ENCODE data around the gene ZNF593.

ZNF593 gene

GRCh38 chr1:26132834-26133167, 36.9 kb upstream of the ZNF593 start:
- TF ChIP-seq ZBTB7A (IDR thresholded peaks at IDR 0.05; ENCODE audit: low read depth) (no peak), RAD21 (IDR thresholded peaks at IDR 0.05; ENCODE audit: low read depth) (no peak), YY1 (IDR thresholded peaks at IDR 0.05; ENCODE audit: low read depth) (no peak), EGR1 (IDR thresholded peaks at IDR 0.05) (no peak), MAX (IDR thresholded peaks at IDR 0.05) (no peak), TAF1 (IDR thresholded peaks at IDR 0.05; ENCODE audit: low read depth) (no peak), USF1 (IDR thresholded peaks at IDR 0.05) (no peak), EP300 (IDR thresholded peaks at IDR 0.05; ENCODE audit: borderline replicate concordance) (no peak), FOXM1 (IDR thresholded peaks at IDR 0.05; ENCODE audit: borderline replicate concordance, low read depth) (no peak), CREB1 (IDR thresholded peaks at IDR 0.05; ENCODE audit: low read depth) (no peak)
- TF ChIP-seq, protein P1, sequence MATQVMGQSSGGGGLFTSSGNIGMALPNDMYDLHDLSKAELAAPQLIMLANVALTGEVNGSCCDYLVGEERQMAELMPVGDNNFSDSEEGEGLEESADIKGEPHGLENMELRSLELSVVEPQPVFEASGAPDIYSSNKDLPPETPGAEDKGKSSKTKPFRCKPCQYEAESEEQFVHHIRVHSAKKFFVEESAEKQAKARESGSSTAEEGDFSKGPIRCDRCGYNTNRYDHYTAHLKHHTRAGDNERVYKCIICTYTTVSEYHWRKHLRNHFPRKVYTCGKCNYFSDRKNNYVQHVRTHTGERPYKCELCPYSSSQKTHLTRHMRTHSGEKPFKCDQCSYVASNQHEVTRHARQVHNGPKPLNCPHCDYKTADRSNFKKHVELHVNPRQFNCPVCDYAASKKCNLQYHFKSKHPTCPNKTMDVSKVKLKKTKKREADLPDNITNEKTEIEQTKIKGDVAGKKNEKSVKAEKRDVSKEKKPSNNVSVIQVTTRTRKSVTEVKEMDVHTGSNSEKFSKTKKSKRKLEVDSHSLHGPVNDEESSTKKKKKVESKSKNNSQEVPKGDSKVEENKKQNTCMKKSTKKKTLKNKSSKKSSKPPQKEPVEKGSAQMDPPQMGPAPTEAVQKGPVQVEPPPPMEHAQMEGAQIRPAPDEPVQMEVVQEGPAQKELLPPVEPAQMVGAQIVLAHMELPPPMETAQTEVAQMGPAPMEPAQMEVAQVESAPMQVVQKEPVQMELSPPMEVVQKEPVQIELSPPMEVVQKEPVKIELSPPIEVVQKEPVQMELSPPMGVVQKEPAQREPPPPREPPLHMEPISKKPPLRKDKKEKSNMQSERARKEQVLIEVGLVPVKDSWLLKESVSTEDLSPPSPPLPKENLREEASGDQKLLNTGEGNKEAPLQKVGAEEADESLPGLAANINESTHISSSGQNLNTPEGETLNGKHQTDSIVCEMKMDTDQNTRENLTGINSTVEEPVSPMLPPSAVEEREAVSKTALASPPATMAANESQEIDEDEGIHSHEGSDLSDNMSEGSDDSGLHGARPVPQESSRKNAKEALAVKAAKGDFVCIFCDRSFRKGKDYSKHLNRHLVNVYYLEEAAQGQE (IDR thresholded peaks at IDR 0.05; ENCODE audit: low read depth) = no peak

DNA sequence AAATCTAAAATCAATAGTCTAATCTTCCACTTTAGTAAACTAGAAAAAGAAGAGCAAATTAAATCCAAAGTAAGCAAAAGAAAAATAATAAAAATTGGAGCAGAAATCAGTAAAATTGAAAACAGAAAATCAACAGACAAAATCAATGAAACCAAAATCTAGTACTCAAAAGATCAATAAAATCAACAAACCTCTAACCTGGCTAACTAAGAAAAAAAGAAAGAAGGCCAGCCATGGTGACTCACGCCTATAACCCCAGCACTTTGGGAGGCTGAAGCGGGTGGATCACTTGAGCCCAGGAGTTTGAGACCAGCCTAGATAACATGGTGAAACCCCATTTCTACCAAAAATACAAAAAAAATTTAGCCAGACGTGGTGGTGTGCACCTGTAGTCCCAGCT, 35.2 kb upstream of the ZNF593 start:
- no peak for TF ChIP-seq NFIC (IDR thresholded peaks at IDR 0.05)

DNA sequence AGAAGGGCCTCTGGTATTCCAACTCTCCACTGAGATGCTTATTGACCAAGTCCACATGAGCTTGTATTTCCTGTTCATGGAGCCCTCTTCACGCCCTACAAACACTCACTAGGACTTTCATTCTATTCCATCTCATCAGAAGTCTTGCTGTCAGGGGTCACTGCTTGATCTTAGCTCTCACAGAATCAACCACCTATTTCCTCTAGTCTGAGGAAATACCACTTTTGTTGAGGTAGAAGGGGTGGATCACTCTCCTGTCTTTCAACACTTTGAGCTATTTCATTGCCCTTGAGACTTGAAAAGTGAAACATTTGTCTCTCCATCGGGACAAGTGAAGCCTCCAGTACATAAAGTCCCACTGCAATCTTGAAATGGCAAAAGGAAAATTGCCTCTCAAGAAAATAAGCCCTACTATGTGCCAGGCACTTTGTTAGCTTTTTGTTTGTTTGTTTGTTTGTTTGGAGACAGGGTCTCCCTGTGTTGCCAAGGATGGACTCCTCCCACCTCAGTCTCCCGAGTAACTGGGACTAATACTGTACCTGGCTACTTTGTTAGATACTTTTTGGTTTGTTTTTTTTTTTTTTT, 30.6 kb upstream of the ZNF593 start:
- TF ChIP-seq EGR1 (IDR thresholded peaks at IDR 0.05) (no peak), CREB1 (IDR thresholded peaks at IDR 0.05; ENCODE audit: low read depth) (no peak), TEAD4 (IDR thresholded peaks at IDR 0.05) (no peak), CEBPB (IDR thresholded peaks at IDR 0.05) (no peak), EP300 (IDR thresholded peaks at IDR 0.05; ENCODE audit: borderline replicate concordance) (no peak), YY1 (IDR thresholded peaks at IDR 0.05; ENCODE audit: low read depth) (no peak), ZBTB7A (IDR thresholded peaks at IDR 0.05; ENCODE audit: low read depth) (no peak), TCF12 (IDR thresholded peaks at IDR 0.05; ENCODE audit: low read depth) (no peak), NFIC (IDR thresholded peaks at IDR 0.05) (no peak), FOXM1 (IDR thresholded peaks at IDR 0.05; ENCODE audit: borderline replicate concordance, low read depth) (no peak), MAX (IDR thresholded peaks at IDR 0.05) (no peak), USF1 (IDR thresholded peaks at IDR 0.05) (no peak), RAD21 (IDR thresholded peaks at IDR 0.05; ENCODE audit: low read depth) (no peak)
- TF ChIP-seq, protein P1 (IDR thresholded peaks at IDR 0.05; ENCODE audit: low read depth) = no peak

DNA sequence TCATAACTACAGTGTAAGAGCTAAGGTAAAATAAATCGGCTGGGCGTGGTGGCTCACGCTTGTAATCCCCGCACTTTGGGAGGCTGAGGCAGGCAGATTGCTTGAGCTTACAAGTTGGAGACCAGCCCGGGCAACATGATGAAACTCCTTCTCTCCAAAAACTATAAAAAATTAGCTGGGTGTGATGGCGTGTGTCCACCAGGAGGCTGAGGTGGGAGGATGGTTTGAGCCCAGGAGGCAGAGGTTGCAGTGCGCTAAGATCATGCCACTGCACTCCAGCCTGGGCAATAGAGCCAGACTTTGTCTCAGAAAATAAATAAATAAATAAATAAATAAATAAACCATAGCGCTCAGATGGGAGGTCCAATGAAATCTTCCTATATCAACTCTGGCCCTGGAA, 27.5 kb upstream of the ZNF593 start:
- no peak for TF ChIP-seq YY1 (IDR thresholded peaks at IDR 0.05; ENCODE audit: low read depth)
- no peak for TF ChIP-seq ZBTB7A (IDR thresholded peaks at IDR 0.05; ENCODE audit: low read depth)
- TF ChIP-seq CREB1 (IDR thresholded peaks at IDR 0.05; ENCODE audit: low read depth) = no peak
- TF ChIP-seq, protein P1 (IDR thresholded peaks at IDR 0.05; ENCODE audit: low read depth) = no peak
